VCaP (cell line): ENCODE data around the gene STK39.
A peak's percentile ranks its signal among the peaks of the same experiment; 100 is the strongest.

ENCODE experiments used
- H3K27ac ChIP-seq: fragments of 450-650 bp; 2 replicates; pipeline ENCODE4 v1.5.1; 2017
- CTCF ChIP-seq: fragments of 450-650 bp; conservative IDR thresholded peaks from 2 replicates; pipeline ENCODE4 v1.5.1; 2017; ENCODE audit warnings: mild to moderate bottlenecking, moderate library complexity

Gene STK39

GRCh38 chr2:167964650-167965413 lies 282.6 kb downstream of the STK39 start:
- peak; percentile 72 for TF ChIP-seq CTCF
- no peak overlapping the region for H3K27ac ChIP-seq

- H3K27ac ChIP-seq, result no peak overlapping the region
- no peak for TF ChIP-seq CTCF
Observed at GRCh38 chr2:167963899-167964649, 283.3 kb downstream of the STK39 start.

GRCh38 chr2:167962436-167963226 lies 284.8 kb downstream of the STK39 start:
- TF ChIP-seq CTCF, result no peak

GRCh38 chr2:167961536-167962048 lies 285.8 kb downstream of the STK39 start:
- H3K27ac ChIP-seq, result no peak overlapping the region
- TF ChIP-seq CTCF, result no peak

More at GRCh38 chr2:167962436-167963226, 284.8 kb downstream of the STK39 start:
- no peak overlapping the region for H3K27ac ChIP-seq

GRCh38 chr2:167960089-167960747 lies 287.2 kb downstream of the STK39 start:
- H3K27ac ChIP-seq, result peak overlapping the region; percentile 37
- TF ChIP-seq CTCF, result no peak

GRCh38 chr2:167957662-167958061 lies 289.7 kb downstream of the STK39 start:
- H3K27ac ChIP-seq, result no peak overlapping the region
- TF ChIP-seq CTCF, result no peak
